ENCODE measurements around the gene TMEM18.

GRCh38 chr2:708667-709066, 31.5 kb upstream of the TMEM18 start:
- TF ChIP-seq CTCF (IDR thresholded peaks at IDR 0.05) (no peak), POLR2A (IDR thresholded peaks at IDR 0.05) (no peak)
